DOHH2 (cell line): ENCODE data around the gene SCGB1C1.

Source experiments
- CTCF ChIP-seq: fragments of 200-600 bp; sonication (generic); IDR thresholded peaks from one replicate; pipeline ENCODE4 v1.5.1; 2014; ENCODE audit warnings: antibody characterized with exemption, mild to moderate bottlenecking, low read depth, low read length; ENCODE audit not compliant: poor library complexity, severe bottlenecking
- EZH2phosphoT487 ChIP-seq: fragments of 200-600 bp; sonication (generic); IDR thresholded peaks from 2 replicates; pipeline ENCODE4 v1.6.1; 2017; ENCODE audit warnings: borderline replicate concordance, mild to moderate bottlenecking, antibody characterized with exemption, low read length, moderate library complexity, mixed read lengths

- TF ChIP-seq CTCF (no peak), EZH2phosphoT487 (no peak)
These were observed 42.3 kb downstream of the SCGB1C1 start for GRCh38 chr11:235180-235579.
